ENCODE data around the gene NT5C2.
"Not testable (repeated sequence)": the region's sequence is repeated elsewhere in the genome, so short reads cannot be mapped to it uniquely, and the experiment has no call there.

The NT5C2 gene

DNA sequence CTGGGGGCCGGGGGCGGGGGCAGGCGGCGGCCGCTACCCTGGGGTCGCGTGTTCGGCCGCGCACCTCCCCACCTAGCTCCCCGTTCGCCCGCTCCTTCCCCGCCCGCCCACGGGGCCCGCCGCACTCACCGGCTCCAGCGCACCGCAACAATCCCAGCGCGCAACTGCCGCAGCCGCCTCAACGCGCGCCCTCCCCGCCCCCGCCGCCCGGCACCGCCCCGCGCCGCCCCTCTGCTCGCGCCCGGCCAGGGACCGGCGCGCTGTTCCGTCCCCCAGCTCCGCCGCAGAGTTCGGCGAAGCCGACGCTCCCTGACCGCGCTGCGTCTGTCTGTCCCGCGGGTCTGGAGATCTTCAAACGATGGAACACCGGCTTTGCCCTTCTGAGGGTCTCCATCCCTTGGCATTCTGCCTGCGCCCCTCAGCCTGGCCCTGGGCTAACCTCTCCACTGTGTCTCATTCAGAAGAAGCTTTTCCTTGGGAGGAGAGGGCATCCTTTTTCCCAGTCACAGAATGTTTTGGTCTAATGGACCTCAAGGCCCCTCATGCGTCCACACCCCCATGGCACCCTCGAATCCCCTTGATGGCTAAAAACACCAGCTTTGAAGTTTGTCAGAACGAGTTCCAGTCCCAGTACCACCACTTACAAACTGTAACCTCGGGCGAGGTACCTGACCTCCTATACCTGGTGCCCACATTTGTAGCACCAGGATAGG lies at the start of gene NT5C2:
Gene NT5C2, minus strand, starts transcription at position 166 of the 713 bp plus-strand sequence. CDS start 18,314 bp downstream, outside the sequence.
- DNase-seq (ENCODE audit: low read depth) = peak; percentile 77

- no peak for DNase-seq (ENCODE audit: low read depth)
These were observed 48.4 kb upstream of the NT5C2 start for GRCh38 chr10:103241262-103242011.

GRCh38 chr10:103238506-103239252 lies 45.6 kb upstream of the NT5C2 start:
- no peak for DNase-seq (ENCODE audit: low read depth)

DNA sequence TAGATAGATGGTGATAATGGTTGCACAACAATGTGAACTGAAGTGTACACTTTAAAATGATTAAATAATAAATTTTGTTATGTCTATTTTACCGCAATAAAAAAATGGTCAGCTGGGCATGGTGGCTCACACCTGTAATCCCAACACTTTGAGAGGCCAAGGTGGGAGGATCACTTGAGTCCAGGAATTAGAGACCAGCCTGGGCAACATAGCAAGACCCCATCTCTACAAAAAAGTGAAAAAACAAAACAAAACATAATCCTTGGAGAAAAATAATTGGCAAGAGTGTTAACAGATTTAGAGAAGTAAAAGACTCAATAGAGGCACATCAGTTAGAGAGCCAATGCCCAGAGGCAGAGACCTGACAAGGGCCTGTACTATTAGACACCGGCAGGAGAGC lies 42.7 kb upstream of the NT5C2 start:
- DNase-seq (ENCODE audit: low read depth) = no peak

DNA sequence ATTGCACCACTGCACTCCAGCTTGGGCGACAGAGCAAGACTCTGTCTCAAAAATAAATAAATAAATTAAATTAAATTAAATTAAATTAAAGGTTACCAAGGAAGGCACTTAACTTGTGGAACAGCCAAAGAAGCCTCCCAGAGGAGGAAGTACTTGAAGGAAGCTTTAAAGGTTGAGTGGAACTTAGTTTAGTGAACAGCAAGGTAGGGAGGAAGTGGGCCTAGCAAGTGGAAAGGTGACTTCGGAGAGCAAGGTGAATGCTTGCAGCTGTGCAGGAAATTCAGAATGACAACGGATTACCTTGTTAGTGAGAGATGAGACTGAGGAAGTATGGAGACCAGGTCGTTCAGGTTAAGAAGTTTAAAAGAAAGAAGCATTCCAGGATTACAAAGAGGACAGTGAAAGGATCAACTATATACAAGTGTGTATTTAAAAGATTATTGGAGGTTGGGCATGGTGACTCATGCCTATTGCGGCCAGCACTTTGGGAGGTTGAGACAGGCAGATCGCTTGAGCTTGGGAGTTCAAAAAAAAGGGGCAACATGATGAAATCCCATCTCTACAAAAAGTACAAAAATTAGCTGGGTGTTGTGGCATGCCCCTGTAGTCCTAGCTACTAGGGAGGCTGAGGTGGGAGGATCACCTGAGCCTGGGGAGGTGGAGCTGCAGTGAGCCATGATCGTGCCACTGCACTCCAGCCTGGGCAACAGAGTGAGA lies 39.9 kb upstream of the NT5C2 start:
- DNase-seq (ENCODE audit: low read depth) = no peak

- DNase-seq (ENCODE audit: low read depth) = no peak
These were observed 39.1 kb upstream of the NT5C2 start for GRCh38 chr10:103232131-103232673.

DNA sequence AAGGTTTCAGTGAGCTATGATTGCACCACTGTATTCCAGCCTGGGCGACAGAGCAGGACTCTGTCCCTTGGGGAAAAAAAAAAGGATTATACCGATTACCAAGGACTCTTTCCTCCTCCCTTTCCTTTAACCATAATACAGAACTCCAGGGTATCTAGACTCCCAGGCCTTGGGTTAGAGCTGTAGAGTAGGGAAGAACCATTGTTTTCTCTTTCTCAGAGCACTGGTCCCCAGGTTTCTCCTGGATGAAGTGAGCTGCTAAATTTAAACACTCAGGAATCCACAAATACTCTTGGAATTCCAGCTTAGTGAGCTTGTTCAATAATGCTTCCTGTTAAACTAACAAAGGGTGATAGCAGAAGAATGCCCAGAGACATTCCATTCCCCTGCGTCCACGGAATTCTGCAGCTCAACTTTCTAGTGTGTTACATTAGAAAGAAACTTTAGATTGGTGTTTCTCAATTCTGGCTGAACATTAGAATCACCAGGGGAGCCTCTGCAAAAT lies 38.0 kb upstream of the NT5C2 start:
- no peak for DNase-seq (ENCODE audit: low read depth)

GRCh38 chr10:103227416-103227815 lies 34.3 kb upstream of the NT5C2 start:
- DNase-seq (ENCODE audit: low read depth) = no peak

DNA sequence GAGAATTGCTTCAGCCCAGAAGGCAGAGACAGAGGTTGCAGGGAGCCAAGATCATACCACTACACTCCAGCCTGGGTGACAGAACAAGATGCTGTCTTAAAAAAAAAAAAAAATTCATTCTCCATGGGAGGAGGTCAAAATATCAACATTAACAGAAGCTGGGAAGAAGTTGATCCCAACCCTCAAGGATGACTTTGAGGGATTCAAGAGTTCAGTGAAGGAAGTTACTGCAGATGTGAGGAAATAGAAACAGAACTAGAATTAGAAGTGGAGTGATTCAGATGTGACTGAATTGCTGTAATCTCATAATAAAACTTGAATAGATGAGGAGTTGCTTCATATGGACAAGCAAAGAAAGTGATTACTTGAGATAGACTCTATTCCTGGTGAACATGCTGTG lies 32.9 kb upstream of the NT5C2 start:
- DNase-seq (ENCODE audit: low read depth) = no peak

GRCh38 chr10:103224721-103225120 lies 31.6 kb upstream of the NT5C2 start:
- not testable (repeated sequence) for DNase-seq (ENCODE audit: low read depth)

DNA sequence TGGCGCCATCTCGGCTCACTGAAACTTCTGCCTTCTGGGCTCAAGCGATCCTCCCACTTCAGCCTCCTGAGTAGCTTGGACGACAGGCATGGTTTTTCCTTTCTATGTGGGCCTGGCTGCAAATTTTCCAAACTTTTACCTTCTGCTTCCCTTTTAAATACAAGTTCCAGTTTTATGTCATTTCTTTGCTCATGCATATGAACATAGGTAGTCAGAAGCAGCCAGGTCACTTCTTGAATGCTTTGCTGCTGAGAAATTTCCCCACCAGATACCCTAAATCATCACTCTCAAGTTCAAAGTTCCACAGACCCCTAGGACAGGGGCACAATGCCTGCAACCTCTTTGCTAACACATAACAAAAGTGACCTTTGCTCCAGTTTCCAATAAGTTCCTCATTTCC lies 31.1 kb upstream of the NT5C2 start:
- DNase-seq (ENCODE audit: low read depth) = no peak

DNA sequence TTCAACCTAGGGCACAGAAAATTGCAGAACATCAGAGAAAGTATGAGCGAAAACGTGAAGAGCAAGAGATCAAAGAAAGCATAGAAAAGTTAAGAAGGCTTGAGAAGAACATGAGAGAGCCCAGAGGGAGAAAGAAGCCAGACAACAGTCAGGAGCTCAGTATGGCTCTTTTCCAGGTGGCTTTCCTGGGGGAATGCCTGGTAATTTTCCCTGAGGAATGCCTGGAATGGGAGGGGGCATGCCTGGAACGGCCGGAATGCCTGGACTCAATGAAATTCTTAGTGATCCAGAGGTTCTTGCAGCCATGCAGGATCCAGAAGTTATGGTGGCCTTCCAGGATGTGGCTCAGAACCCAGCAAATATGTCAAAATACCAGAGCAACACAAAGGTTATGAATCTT lies 23.3 kb upstream of the NT5C2 start:
- not testable (repeated sequence) for DNase-seq (ENCODE audit: low read depth)

GRCh38 chr10:103215601-103216000 lies 22.5 kb upstream of the NT5C2 start:
- no peak for DNase-seq (ENCODE audit: low read depth)

GRCh38 chr10:103210262-103210661 lies 17.2 kb upstream of the NT5C2 start:
- not testable (repeated sequence) for DNase-seq (ENCODE audit: low read depth)

- DNase-seq (ENCODE audit: low read depth) = not testable (repeated sequence)
These were observed 14.6 kb upstream of the NT5C2 start for GRCh38 chr10:103207643-103208042.

DNA sequence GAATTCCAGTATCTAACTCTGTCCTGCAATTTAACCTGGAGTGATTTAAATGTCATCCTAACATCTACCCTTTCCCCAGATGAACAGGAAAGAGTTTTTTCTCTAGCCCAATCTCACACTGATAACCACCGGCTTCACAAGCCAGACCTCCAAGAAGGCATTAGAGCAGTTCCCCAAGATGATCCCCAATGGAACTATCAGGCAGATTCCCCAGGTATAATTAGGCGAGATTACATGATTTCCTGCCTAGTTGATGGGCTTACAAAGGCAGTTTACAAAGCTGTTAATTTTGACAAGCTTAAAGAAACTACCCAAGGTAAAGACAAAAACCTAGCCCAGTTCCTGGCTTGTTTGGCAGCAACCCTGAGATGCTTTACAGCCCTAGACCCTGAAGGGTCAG lies 14.1 kb upstream of the NT5C2 start:
- DNase-seq (ENCODE audit: low read depth) = no peak

- not testable (repeated sequence) for DNase-seq (ENCODE audit: low read depth)
These were observed 13.6 kb upstream of the NT5C2 start for GRCh38 chr10:103206715-103207114.

GRCh38 chr10:103205401-103205800 lies 12.3 kb upstream of the NT5C2 start:
- DNase-seq (ENCODE audit: low read depth) = not testable (repeated sequence)

- DNase-seq (ENCODE audit: low read depth) = no peak
These were observed 11.5 kb upstream of the NT5C2 start for GRCh38 chr10:103204353-103205255.

- DNase-seq (ENCODE audit: low read depth) = no peak
These were observed 10.4 kb upstream of the NT5C2 start for GRCh38 chr10:103203466-103203865.

DNA sequence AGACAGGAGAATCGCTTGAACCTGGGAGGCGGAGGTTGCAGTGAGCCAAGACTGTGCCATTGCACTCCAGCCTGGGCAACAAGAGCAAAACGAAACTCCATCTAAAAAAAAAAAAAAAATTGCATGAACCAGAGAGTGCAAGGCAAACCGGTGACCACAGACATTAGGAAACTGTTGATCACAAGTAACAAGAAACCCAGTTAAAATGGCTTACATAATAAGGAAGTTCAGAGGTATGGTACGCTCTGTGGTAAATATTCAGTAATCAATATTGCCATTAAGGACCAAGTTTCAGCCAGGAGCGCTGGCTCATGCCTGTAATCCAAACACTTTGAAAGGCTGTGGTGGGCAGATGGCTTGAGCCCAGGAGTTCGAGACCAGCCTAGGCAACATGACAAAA lies 9.2 kb upstream of the NT5C2 start:
- DNase-seq (ENCODE audit: low read depth) = no peak

All from activated T-helper 9 cell treated with anti-CD3 and anti-CD28 coated beads, Interleukin-2, amount 50 U/mL, for 16 hours (primary cell).